DND-41 (cell line): ENCODE measurements around the gene SEMA5A.

Experiments used
- CTCF ChIP-seq: IDR thresholded peaks from 2 replicates; pipeline ENCODE4 v1.5.1; 2012; ENCODE audit warnings: borderline replicate concordance, low read length, moderate library complexity, mild to moderate bottlenecking; ENCODE audit not compliant: poor library complexity, severe bottlenecking; ENCODE audit errors: extremely low read depth
- EZH2 ChIP-seq: IDR thresholded peaks from 3 replicates; pipeline ENCODE4 v1.6.1; 2012; ENCODE audit warnings: borderline replicate concordance, low read depth, mild to moderate bottlenecking, moderate library complexity, low read length, inconsistent platforms; ENCODE audit not compliant: severe bottlenecking

GRCh38 chr5:9394221-9394620, 151.7 kb downstream of the SEMA5A start:
- no peak for TF ChIP-seq CTCF
- no peak for TF ChIP-seq EZH2
